A673 (cell line): ENCODE results near the gene OTX2. TPM values are rescaled to one million over a fixed set of nuclear protein-coding genes. Genes with fewer than 3 reads are reported as not detected.

Experiments used
- BruUV-seq: library from RNA; stranded (reverse); fragments of 400-500 nt; replicated peaks from 2 replicates; lab custom pipeline; 2021; lab: Mats Ljungman, UMichigan
- CTCF ChIA-PET: fragments of 300-600 bp; sonication (Branson Sonifier 250); formaldehyde crosslinking; loops from one replicate; lab custom pipeline; 2022; ENCODE audit warnings: antibody characterized with exemption; lab: Charles Lee
- POLR2A ChIA-PET: fragments of 300-600 bp; sonication (Branson Sonifier 250); formaldehyde crosslinking; loops from one replicate; lab custom pipeline; 2022; ENCODE audit warnings: antibody characterized with exemption; ENCODE audit not compliant: low non-redundant PET; lab: Charles Lee
- DNase-seq: peaks from one replicate; pipeline ENCODE4 v3.0.0-alpha.2; 2015; ENCODE audit warnings: low spot score
- H3K27ac ChIP-seq: fragments of 200-600 bp; sonication (generic); 2 replicates; pipeline ENCODE4 v1.5.1; 2016; ENCODE audit warnings: mixed run types, low read depth, mild to moderate bottlenecking, mixed read lengths, antibody characterized with exemption, low read length; ENCODE audit not compliant: poor library complexity, severe bottlenecking
- H3K27me3 ChIP-seq: fragments of 200-600 bp; sonication (generic); replicated peaks from 2 replicates; pipeline ENCODE4 v1.6.1; 2017; ENCODE audit warnings: mixed run types, low read depth, mild to moderate bottlenecking, mixed read lengths, antibody characterized with exemption, low read length; ENCODE audit not compliant: insufficient read depth, poor library complexity
- H3K36me3 ChIP-seq: fragments of 200-600 bp; sonication (generic); 2 replicates; pipeline ENCODE4 v1.6.1; 2016; ENCODE audit warnings: mixed run types, mild to moderate bottlenecking, mixed read lengths, antibody characterized with exemption, low read length; ENCODE audit not compliant: insufficient read depth, poor library complexity, severe bottlenecking
- H3K4me1 ChIP-seq: fragments of 200-600 bp; sonication (generic); 2 replicates; pipeline ENCODE4 v1.6.1; 2017; ENCODE audit warnings: mixed run types, mild to moderate bottlenecking, mixed read lengths, antibody characterized with exemption, low read length; ENCODE audit not compliant: insufficient read depth, poor library complexity, severe bottlenecking
- H3K4me3 ChIP-seq: fragments of 200-600 bp; sonication (generic); 2 replicates; pipeline ENCODE4 v1.5.1; 2016; ENCODE audit warnings: low read depth, mixed run types, mild to moderate bottlenecking, mixed read lengths, low read length; ENCODE audit not compliant: poor library complexity, severe bottlenecking
- H3K9me3 ChIP-seq: fragments of 200-600 bp; sonication (generic); 2 replicates; pipeline ENCODE4 v1.6.1; 2016; ENCODE audit warnings: mixed run types, low read depth, mild to moderate bottlenecking, mixed read lengths, antibody characterized with exemption, low read length; ENCODE audit not compliant: poor library complexity, severe bottlenecking
- EZH2 ChIP-seq: fragments of 200-600 bp; sonication (generic); IDR thresholded peaks from 2 replicates; pipeline ENCODE4 v1.6.1; 2017; ENCODE audit warnings: borderline replicate concordance, low read depth, mild to moderate bottlenecking, mixed read lengths, antibody characterized with exemption, low read length; ENCODE audit not compliant: poor library complexity, severe bottlenecking
- intact Hi-C: fragments of 100-400 bp; cut with micrococcal nuclease; formaldehyde crosslinking; loops from one replicate; pipeline ENCODE4 v1.10.0; 2022; ENCODE audit not compliant: unreplicated experiment
- total RNA-seq: library from RNA; stranded (reverse); gene quantifications from 2 replicates; pipeline ENCODE4 v1.2.3, GENCODE V29; 2021
- TF ChIP-seq, protein P1 (sequence below): fragments of 300-800, 200-600 bp; sonication (generic); conservative IDR thresholded peaks from 2 replicates; pipeline ENCODE4 v1.5.1; 2017; ENCODE audit warnings: low read depth, mild to moderate bottlenecking, antibody characterized with exemption, low read length, moderate library complexity, mixed read lengths

The OTX2 gene
- total RNA-seq, 1 experiment from 2014 or later: 129 TPM

DNA sequence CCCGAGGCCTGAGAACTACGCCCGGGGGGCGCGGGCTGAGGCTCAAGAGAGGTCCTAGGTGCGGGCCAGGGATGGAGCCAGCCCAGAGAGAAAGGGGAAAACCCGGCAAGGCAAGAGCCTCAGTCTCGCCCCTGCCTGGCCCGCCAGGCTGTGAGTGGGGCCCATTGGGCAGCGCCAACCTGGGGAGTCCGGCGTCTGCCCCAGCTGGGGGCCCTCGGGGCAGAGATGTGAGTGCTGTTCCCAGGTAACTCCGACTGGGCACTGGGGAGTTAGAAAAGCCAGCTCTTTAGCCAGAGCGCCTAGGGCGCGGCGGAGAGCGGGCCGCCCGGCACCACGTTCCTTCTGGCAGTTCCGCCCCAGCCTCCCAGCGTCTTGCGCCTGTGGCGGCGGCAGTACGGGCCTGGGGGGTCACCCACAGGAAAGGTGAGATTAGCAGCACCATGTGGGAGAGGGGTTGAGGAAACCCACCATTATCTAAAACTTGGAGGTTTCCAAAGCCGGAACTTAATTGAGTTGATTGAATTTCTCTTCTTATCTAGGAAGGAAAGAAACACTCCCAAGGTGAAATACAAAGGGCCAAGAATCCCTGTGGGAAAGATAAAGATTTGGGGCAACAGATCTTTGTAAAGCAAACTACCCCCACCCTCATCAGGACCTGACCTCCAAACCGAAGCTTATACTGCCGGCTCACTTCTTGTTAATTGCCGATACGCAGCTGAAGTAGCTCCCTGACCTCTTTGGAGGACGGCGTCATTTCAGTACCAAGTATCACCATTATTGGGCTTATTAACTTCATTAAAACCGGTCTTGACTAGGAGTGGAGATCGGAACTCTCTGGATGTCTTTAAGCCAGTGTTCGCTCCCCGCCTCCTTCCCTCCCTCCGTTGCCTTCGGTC, 11.6 kb downstream of the OTX2 start:
- peaks cover 51% of the 10 kb centered on the region for H3K36me3 ChIP-seq
- no TSS peak for BruUV-seq
- intact Hi-C loops: no loop called here
- H3K4me1 ChIP-seq: peaks cover 31% of the 10 kb centered on the region
- CTCF ChIA-PET: no interaction called here
- H3K27ac ChIP-seq: no peak overlapping the region
- POLR2A ChIA-PET: no interaction called here
- H3K27me3 ChIP-seq: no peaks in the 10 kb centered on the region
- TF ChIP-seq, protein P1, sequence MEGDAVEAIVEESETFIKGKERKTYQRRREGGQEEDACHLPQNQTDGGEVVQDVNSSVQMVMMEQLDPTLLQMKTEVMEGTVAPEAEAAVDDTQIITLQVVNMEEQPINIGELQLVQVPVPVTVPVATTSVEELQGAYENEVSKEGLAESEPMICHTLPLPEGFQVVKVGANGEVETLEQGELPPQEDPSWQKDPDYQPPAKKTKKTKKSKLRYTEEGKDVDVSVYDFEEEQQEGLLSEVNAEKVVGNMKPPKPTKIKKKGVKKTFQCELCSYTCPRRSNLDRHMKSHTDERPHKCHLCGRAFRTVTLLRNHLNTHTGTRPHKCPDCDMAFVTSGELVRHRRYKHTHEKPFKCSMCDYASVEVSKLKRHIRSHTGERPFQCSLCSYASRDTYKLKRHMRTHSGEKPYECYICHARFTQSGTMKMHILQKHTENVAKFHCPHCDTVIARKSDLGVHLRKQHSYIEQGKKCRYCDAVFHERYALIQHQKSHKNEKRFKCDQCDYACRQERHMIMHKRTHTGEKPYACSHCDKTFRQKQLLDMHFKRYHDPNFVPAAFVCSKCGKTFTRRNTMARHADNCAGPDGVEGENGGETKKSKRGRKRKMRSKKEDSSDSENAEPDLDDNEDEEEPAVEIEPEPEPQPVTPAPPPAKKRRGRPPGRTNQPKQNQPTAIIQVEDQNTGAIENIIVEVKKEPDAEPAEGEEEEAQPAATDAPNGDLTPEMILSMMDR: no peak
- TF ChIP-seq EZH2: no peak
- DNase-seq: no peak
- no peaks in the 10 kb centered on the region for H3K9me3 ChIP-seq
- no peak overlapping the region for H3K4me3 ChIP-seq

DNA sequence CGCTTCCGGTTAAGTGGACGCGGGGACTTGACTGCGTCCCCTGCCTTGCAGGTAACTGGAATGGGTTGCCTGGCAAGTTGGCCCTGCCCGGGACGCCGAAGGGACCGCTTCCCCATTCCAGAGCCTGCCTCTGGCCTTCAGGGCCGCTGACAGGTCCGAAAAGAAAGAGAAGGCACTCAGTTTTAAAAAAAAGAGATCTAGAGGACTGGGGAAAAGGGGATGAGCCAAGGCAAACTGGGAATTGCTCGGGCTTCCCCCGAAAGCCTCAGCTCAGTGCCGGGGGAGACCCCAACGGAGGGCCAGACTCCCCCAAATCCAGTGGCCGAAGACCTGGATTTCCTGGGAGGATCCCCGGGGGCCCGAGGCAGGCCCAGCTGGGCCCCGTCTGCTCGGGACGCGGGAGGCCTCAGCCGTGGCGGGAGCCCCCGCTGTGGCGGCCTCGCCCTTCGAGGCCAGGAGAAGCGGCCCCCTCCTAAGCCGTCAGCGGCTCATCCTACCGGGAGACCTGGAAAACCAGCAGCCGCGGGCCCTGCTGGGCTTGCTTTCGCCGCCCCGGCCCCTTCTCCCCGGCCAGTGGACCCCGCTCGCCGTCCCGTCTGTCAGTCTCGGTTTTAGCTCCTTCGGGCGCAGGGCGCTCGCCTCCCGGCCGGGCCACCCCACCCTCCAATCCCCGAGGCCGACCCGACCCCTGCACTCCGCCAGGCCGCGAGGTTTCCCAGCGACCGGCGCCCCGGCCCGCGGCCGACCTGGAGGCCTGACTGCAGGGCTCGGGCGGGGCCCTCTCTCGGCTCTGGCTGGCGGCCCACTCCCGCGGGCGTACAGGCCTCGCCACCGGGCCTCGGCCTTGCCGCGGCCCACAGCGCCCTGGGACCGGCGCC, 12.5 kb downstream of the OTX2 start:
- Histone ChIP-seq H3K9me3 (no peaks in the 10 kb centered on the region), H3K27me3 (no peaks in the 10 kb centered on the region), H3K27ac (no peak overlapping the region), H3K4me3 (no peak overlapping the region), H3K36me3 (peaks cover 42% of the 10 kb centered on the region), H3K4me1 (peaks cover 22% of the 10 kb centered on the region)
- TF ChIP-seq, protein P1: no peak
- TF ChIP-seq EZH2: no peak
- intact Hi-C loops: no loop called here
- POLR2A ChIA-PET: no interaction called here
- no TSS peak for BruUV-seq
- CTCF ChIA-PET: no interaction called here
- DNase-seq: no peak

DNA sequence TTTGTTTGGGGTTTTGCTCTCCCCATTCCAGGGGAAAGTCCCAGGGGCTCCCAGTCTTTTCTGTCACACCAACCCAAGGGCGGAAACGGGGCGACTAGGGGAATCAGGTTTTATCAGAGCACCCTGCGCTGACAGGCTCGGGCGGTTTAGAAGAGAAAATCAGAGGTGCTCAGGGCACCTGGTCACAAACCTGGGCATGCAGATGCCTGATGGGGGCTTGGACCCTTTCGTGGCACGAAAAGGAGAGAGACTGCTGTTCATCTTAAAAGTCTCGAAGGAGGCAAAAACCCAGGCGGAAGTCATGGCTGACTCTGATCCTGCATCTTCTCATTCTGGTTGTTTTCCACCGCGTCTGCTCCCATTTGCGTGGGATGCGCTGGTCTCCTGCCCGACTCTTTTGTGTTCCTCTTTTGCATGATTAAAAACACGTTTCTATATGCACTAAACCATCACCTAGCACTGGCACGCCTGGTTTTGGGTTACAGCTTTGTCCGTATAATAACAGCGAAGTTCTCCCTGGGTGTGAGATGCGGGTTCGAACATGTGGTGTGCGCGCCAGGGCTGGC, 13.2 kb downstream of the OTX2 start:
- CTCF ChIA-PET: no interaction called here
- no peak for TF ChIP-seq EZH2
- TF ChIP-seq, protein P1: no peak
- DNase-seq: no peak
- intact Hi-C loops: no loop called here
- Histone ChIP-seq H3K27ac (no peak overlapping the region), H3K36me3 (peaks cover 35% of the 10 kb centered on the region), H3K27me3 (no peaks in the 10 kb centered on the region), H3K4me1 (peaks cover 20% of the 10 kb centered on the region), H3K4me3 (no peak overlapping the region), H3K9me3 (no peaks in the 10 kb centered on the region)
- no TSS peak for BruUV-seq
- POLR2A ChIA-PET: no interaction called here
